ENCODE measurements around the gene MAP3K21.

The MAP3K21 gene

GRCh38 chr1:233360525-233361102 is 33.1 kb downstream of the MAP3K21 start (continued):
- TF ChIP-seq, protein P1, sequence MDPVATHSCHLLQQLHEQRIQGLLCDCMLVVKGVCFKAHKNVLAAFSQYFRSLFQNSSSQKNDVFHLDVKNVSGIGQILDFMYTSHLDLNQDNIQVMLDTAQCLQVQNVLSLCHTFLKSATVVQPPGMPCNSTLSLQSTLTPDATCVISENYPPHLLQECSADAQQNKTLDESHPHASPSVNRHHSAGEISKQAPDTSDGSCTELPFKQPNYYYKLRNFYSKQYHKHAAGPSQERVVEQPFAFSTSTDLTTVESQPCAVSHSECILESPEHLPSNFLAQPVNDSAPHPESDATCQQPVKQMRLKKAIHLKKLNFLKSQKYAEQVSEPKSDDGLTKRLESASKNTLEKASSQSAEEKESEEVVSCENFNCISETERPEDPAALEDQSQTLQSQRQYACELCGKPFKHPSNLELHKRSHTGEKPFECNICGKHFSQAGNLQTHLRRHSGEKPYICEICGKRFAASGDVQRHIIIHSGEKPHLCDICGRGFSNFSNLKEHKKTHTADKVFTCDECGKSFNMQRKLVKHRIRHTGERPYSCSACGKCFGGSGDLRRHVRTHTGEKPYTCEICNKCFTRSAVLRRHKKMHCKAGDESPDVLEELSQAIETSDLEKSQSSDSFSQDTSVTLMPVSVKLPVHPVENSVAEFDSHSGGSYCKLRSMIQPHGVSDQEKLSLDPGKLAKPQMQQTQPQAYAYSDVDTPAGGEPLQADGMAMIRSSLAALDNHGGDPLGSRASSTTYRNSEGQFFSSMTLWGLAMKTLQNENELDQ (tag by site-specific recombination; IDR thresholded peaks at IDR 0.05; ENCODE audit: low read depth): no peak
- TF ChIP-seq ZSCAN16 (tag by site-specific recombination; IDR thresholded peaks at IDR 0.05): 0 out of 2 replicates have a peak, but pooled peaks have one; percentile 8
- no peak for TF ChIP-seq BCL6B (tag by site-specific recombination; IDR thresholded peaks at IDR 0.05)
- TF ChIP-seq ZIC2 (tag by site-specific recombination; IDR thresholded peaks at IDR 0.05): no peak
- TF ChIP-seq KLF1 (tag by site-specific recombination; IDR thresholded peaks at IDR 0.05): peak; percentile 69
- TF ChIP-seq ZNF521 (tag by site-specific recombination; IDR thresholded peaks at IDR 0.05): no peak
- TF ChIP-seq ZBTB8A (tag by site-specific recombination; IDR thresholded peaks at IDR 0.05): peak; percentile 33; the same call in 1 of the 2 replicates
- TF ChIP-seq ZNF398 (tag by site-specific recombination; IDR thresholded peaks at IDR 0.05): 0 out of 2 replicates have a peak, but pooled peaks have one; percentile 29
- TF ChIP-seq GFI1B (tag by site-specific recombination; IDR thresholded peaks at IDR 0.05): no peak
- no peak for TF ChIP-seq YY1 (tag by site-specific recombination; IDR thresholded peaks at IDR 0.05)
- no peak for TF ChIP-seq ZNF10 (tag by site-specific recombination; IDR thresholded peaks at IDR 0.05)
- TF ChIP-seq ZNF549 (tag by site-specific recombination; IDR thresholded peaks at IDR 0.05): no peak
- peak; percentile 90 for TF ChIP-seq ZBTB48 (tag by site-specific recombination; IDR thresholded peaks at IDR 0.05)
- no peak for TF ChIP-seq ZNF610 (tag by site-specific recombination; IDR thresholded peaks at IDR 0.05; ENCODE audit: borderline replicate concordance)
- TF ChIP-seq ZNF488 (tag by site-specific recombination; IDR thresholded peaks at IDR 0.05): no peak
- TF ChIP-seq OSR2 (tag by site-specific recombination; IDR thresholded peaks at IDR 0.05): peak; percentile 34; the same call in 1 of the 2 replicates
- 0 out of 2 replicates have a peak, but pooled peaks have one; percentile 10 for TF ChIP-seq GLI2 (tag by site-specific recombination; IDR thresholded peaks at IDR 0.05; ENCODE audit: borderline replicate concordance, low read depth)
- no peak for TF ChIP-seq ZNF169 (tag by site-specific recombination; IDR thresholded peaks at IDR 0.05)
- no peak for TF ChIP-seq ZNF48 (tag by site-specific recombination; IDR thresholded peaks at IDR 0.05)
- peak; percentile 45; the same call in 1 of the 2 replicates for TF ChIP-seq SP7 (tag by site-specific recombination; IDR thresholded peaks at IDR 0.05)
- TF ChIP-seq ZXDB (tag by site-specific recombination; IDR thresholded peaks at IDR 0.05): peak; percentile 86
- TF ChIP-seq, protein P2, sequence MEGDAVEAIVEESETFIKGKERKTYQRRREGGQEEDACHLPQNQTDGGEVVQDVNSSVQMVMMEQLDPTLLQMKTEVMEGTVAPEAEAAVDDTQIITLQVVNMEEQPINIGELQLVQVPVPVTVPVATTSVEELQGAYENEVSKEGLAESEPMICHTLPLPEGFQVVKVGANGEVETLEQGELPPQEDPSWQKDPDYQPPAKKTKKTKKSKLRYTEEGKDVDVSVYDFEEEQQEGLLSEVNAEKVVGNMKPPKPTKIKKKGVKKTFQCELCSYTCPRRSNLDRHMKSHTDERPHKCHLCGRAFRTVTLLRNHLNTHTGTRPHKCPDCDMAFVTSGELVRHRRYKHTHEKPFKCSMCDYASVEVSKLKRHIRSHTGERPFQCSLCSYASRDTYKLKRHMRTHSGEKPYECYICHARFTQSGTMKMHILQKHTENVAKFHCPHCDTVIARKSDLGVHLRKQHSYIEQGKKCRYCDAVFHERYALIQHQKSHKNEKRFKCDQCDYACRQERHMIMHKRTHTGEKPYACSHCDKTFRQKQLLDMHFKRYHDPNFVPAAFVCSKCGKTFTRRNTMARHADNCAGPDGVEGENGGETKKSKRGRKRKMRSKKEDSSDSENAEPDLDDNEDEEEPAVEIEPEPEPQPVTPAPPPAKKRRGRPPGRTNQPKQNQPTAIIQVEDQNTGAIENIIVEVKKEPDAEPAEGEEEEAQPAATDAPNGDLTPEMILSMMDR (tag by site-specific recombination; IDR thresholded peaks at IDR 0.05): no peak
- TF ChIP-seq ZNF513 (tag by site-specific recombination; IDR thresholded peaks at IDR 0.05): 0 out of 2 replicates have a peak, but pooled peaks have one; percentile 23
- no peak for TF ChIP-seq ZNF624 (tag by site-specific recombination; IDR thresholded peaks at IDR 0.05)
- TF ChIP-seq, protein P3, sequence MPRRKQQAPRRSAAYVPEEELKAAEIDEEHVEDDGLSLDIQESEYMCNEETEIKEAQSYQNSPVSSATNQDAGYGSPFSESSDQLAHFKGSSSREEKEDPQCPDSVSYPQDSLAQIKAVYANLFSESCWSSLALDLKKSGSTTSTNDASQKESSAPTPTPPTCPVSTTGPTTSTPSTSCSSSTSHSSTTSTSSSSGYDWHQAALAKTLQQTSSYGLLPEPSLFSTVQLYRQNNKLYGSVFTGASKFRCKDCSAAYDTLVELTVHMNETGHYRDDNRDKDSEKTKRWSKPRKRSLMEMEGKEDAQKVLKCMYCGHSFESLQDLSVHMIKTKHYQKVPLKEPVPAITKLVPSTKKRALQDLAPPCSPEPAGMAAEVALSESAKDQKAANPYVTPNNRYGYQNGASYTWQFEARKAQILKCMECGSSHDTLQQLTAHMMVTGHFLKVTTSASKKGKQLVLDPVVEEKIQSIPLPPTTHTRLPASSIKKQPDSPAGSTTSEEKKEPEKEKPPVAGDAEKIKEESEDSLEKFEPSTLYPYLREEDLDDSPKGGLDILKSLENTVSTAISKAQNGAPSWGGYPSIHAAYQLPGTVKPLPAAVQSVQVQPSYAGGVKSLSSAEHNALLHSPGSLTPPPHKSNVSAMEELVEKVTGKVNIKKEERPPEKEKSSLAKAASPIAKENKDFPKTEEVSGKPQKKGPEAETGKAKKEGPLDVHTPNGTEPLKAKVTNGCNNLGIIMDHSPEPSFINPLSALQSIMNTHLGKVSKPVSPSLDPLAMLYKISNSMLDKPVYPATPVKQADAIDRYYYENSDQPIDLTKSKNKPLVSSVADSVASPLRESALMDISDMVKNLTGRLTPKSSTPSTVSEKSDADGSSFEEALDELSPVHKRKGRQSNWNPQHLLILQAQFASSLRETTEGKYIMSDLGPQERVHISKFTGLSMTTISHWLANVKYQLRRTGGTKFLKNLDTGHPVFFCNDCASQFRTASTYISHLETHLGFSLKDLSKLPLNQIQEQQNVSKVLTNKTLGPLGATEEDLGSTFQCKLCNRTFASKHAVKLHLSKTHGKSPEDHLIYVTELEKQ (tag by site-specific recombination; IDR thresholded peaks at IDR 0.05; ENCODE audit: borderline replicate concordance): 0 out of 2 replicates have a peak, but pooled peaks have one; percentile 14
- no peak for TF ChIP-seq ZNF426 (tag by site-specific recombination; IDR thresholded peaks at IDR 0.05)
- no peak for TF ChIP-seq SP2 (tag by site-specific recombination; IDR thresholded peaks at IDR 0.05)

Measured in HEK293 (cell line).